ENCODE data around the gene KLF16. TPM values are rescaled to one million over a fixed set of nuclear protein-coding genes. Genes with fewer than 3 reads are reported as not detected.

The KLF16 gene
- total and polyA plus RNA-seq, 10 of the 15 experiments (the other 5 are each of a cell fraction or from before 2014, with no cell fraction given) = 0.03 to 41.2 (median 2.6) TPM

- in situ Hi-C loops (cut with MboI) = no loop called here
- no peak for DNase-seq (ENCODE audit: low read depth, low spot score)
Observed at GRCh38 chr19:1837625-1838105, 25.7 kb downstream of the KLF16 start.

More at GRCh38 chr19:1837625-1838105, 25.7 kb downstream of the KLF16 start:
- WGBS (ENCODE audit: insufficient coverage, insufficient replicate concordance, low lambda C conversion rate, missing lambda C conversion rate) = 28% methylated on average over 23 of the region's 23 CpGs
- ATAC-seq (peak; percentile 87), FAIRE-seq (peak; percentile 68)
- ChIA-PET CTCF (interaction anchor here (0.5 to 4.2 kb wide), 12 partner anchors 8 to 478 kb away, joined by 3 to 27 read pairs (median 4); partner anchors contain the start of gene REXO1), RAD21 (ENCODE audit: unreplicated experiment) (interaction anchor here (1.2 kb wide), 1 partner anchor 22 kb away, joined by 3 read pairs; no protein-coding TSS in a partner anchor), POLR2A (interaction anchor here (0.6 to 0.9 kb wide), 2 partner anchors 9 to 12 kb away, joined by 3 to 4 read pairs; no protein-coding TSS in a partner anchor), SMC1A (ENCODE audit: uncharacterized antibody, unreplicated experiment) (interaction anchor here (1.0 to 1.1 kb wide), 2 partner anchors 10 to 15 kb away, joined by 3 read pairs; no protein-coding TSS in a partner anchor)
- Histone ChIP-seq H3K9ac (ENCODE audit: control insufficient read depth, insufficient read depth, low read length) (no peak overlapping the region), H3K79me2 (ENCODE audit: control insufficient read depth, insufficient read depth, low read length) (peaks cover 31% of the 10 kb centered on the region), H3K9me3 (replicated peaks; ENCODE audit: control insufficient read depth, insufficient read depth, low read length) (no peaks in the 10 kb centered on the region), H3K27me3 (replicated peaks in 1 of 2; ENCODE audit: control insufficient read depth in 2 of 2, insufficient read depth in 2 of 2, low read length in 1 of 2) (no peaks in the 10 kb centered on the region), H3K4me2 (ENCODE audit: control insufficient read depth, insufficient read depth) (no peak overlapping the region), H3K36me3 (ENCODE audit: control insufficient read depth in 2 of 2, insufficient read depth in 2 of 2, low read length in 1 of 2) (no peaks in the 10 kb centered on the region; a peak in 2 of 4 replicates), H3K27ac (ENCODE audit: control insufficient read depth, insufficient read depth) (no peak overlapping the region), H3K4me3 (no peak overlapping the region), H4K20me1 (ENCODE audit: control insufficient read depth, insufficient read depth) (peaks cover 8% of the 10 kb centered on the region), H2AFZ (ENCODE audit: control insufficient read depth, low read depth, low read length) (no peak overlapping the region), H3K4me1 (ENCODE audit: control insufficient read depth, insufficient read depth, low read length) (no peaks in the 10 kb centered on the region)
- TF ChIP-seq RFX5 (IDR thresholded peaks at IDR 0.05; ENCODE audit: low read depth, low read length) (no peak), REST (IDR thresholded peaks at IDR 0.05; ENCODE audit: low read depth, low read length) (no peak), USF1 (IDR thresholded peaks at IDR 0.05; ENCODE audit: borderline replicate concordance, extremely low read length, insufficient read depth, low read depth, low read length) (no peak), ZNF217 (IDR thresholded peaks at IDR 0.05) (no peak), SUZ12 (IDR thresholded peaks at IDR 0.05; ENCODE audit: unreplicated experiment) (no peak), BHLHE40 (IDR thresholded peaks at IDR 0.05; ENCODE audit: borderline replicate concordance in 1 of 2, low read depth in 2 of 2, low read length in 1 of 2) (0 out of 4 replicates have a peak, but pooled peaks of 1 of the 2 experiments have one; percentile 12), CTCF (IDR thresholded peaks at IDR 0.05 in 2 of 3, conservative IDR thresholded peaks at IDR 0.05 in 1 of 3; ENCODE audit: control insufficient read depth in 2 of 3, extremely low read depth in 1 of 3, insufficient read depth in 1 of 3, low read depth in 3 of 3, low read length in 3 of 3) (peak; percentile 82 to 98 (median 96)), RB1 (IDR thresholded peaks at IDR 0.05; ENCODE audit: borderline replicate concordance) (no peak), EGR1 (IDR thresholded peaks at IDR 0.05; ENCODE audit: borderline replicate concordance in 1 of 2, low read depth in 2 of 2, low read length in 2 of 2) (peak in 1 of 2 experiments; percentile 8; a peak in 1 of 3 replicates), BACH1 (IDR thresholded peaks at IDR 0.05; ENCODE audit: borderline replicate concordance) (no peak), IKZF2 (IDR thresholded peaks at IDR 0.05) (no peak), PML (IDR thresholded peaks at IDR 0.05; ENCODE audit: low read length) (no peak), FOXK2 (IDR thresholded peaks at IDR 0.05) (no peak), SMC3 (IDR thresholded peaks at IDR 0.05; ENCODE audit: borderline replicate concordance, low read length) (peak; percentile 38; the same call in 1 of the 2 replicates), RAD21 (IDR thresholded peaks at IDR 0.05; ENCODE audit: insufficient read depth, low read depth, low read length) (peak; percentile 52), TARDBP (IDR thresholded peaks at IDR 0.05; ENCODE audit: borderline replicate concordance) (no peak), MYC (IDR thresholded peaks at IDR 0.05; ENCODE audit: insufficient read depth, insufficient read length, insufficient replicate concordance, low read length, severe bottlenecking) (no peak)
- no TSS peak for BruUV-seq (replicated peaks)
- intact Hi-C loops (cut with micrococcal nuclease; ENCODE audit: unreplicated experiment) = no loop called here
